Mesendoderm (in vitro differentiated cells): ENCODE data around the gene HSD17B8. TPM values are rescaled to one million over a fixed set of nuclear protein-coding genes. Genes with fewer than 3 reads are reported as not detected.

ENCODE experiments used
- DNase-seq: peaks from one replicate; pipeline ENCODE4 v3.0.0; 2013
- H2AK5ac ChIP-seq: 2 replicates; pipeline ENCODE4 v1.6.1; 2013; ENCODE audit warnings: low read length, inconsistent platforms
- H2BK120ac ChIP-seq: 2 replicates; pipeline ENCODE4 v1.6.1; 2013; ENCODE audit warnings: low read depth, mild to moderate bottlenecking, low read length, moderate library complexity, mixed read lengths
- H2BK15ac ChIP-seq: replicated peaks from 2 replicates; pipeline ENCODE4 v1.6.1; 2013; ENCODE audit warnings: low read depth, mild to moderate bottlenecking, moderate library complexity
- H2BK5ac ChIP-seq: 2 replicates; pipeline ENCODE4 v1.6.1; 2013; ENCODE audit warnings: low read length, inconsistent platforms
- H3K18ac ChIP-seq: 2 replicates; pipeline ENCODE4 v1.6.1; 2013; ENCODE audit warnings: mild to moderate bottlenecking, low read length, mixed read lengths
- H3K23ac ChIP-seq: one replicate; pipeline ENCODE4 v1.6.1; 2013; ENCODE audit warnings: low read length
- H3K27ac ChIP-seq: 2 replicates; pipeline ENCODE4 v1.5.1; 2013; ENCODE audit warnings: low read depth, mild to moderate bottlenecking, inconsistent platforms, low read length, moderate library complexity
- H3K27me3 ChIP-seq: 2 replicates; pipeline ENCODE4 v1.6.1; 2013; ENCODE audit warnings: low read length, control low read depth, mild to moderate bottlenecking, inconsistent platforms; ENCODE audit not compliant: insufficient read depth, poor library complexity
- H3K36me3 ChIP-seq: 2 replicates; pipeline ENCODE4 v1.6.1; 2013; ENCODE audit warnings: low read length, inconsistent platforms; ENCODE audit not compliant: control insufficient read depth, insufficient read depth
- H3K4ac ChIP-seq: one replicate; pipeline ENCODE4 v1.6.1; 2013; ENCODE audit warnings: low read depth, mild to moderate bottlenecking, low read length, moderate library complexity
- H3K4me1 ChIP-seq: 2 replicates; pipeline ENCODE4 v1.6.1; 2013; ENCODE audit warnings: low read depth, low read length, inconsistent platforms; ENCODE audit not compliant: control insufficient read depth
- H3K4me2 ChIP-seq: 2 replicates; pipeline ENCODE4 v1.6.1; 2013; ENCODE audit warnings: low read length
- H3K4me3 ChIP-seq: 2 replicates; pipeline ENCODE4 v1.5.1; 2013; ENCODE audit warnings: mild to moderate bottlenecking, low read length
- H3K56ac ChIP-seq: one replicate; pipeline ENCODE4 v1.6.1; 2013; ENCODE audit warnings: low read length
- H3K79me1 ChIP-seq: 2 replicates; pipeline ENCODE4 v1.6.1; 2013; ENCODE audit warnings: low read length, inconsistent platforms
- H3K79me2 ChIP-seq: 2 replicates; pipeline ENCODE4 v1.6.1; 2013; ENCODE audit warnings: mild to moderate bottlenecking, low read length; ENCODE audit not compliant: control insufficient read depth, insufficient read depth
- H3K9ac ChIP-seq: 2 replicates; pipeline ENCODE4 v1.6.1; 2013; ENCODE audit warnings: low read length, inconsistent platforms
- H4K5ac ChIP-seq: one replicate; pipeline ENCODE4 v1.6.1; 2013; ENCODE audit warnings: low read length
- H4K8ac ChIP-seq: one replicate; pipeline ENCODE4 v1.6.1; 2013; ENCODE audit warnings: low read depth, mild to moderate bottlenecking, control low read depth, low read length, moderate library complexity
- WGBS: extraction: QIAGEN DNeasy Blood & Tissue Kit; methylation state at CpG from one replicate; pipeline ENCODE4 v1.1.7; 2013; ENCODE audit warnings: low lambda C conversion rate, missing lambda C conversion rate; ENCODE audit not compliant: insufficient coverage; ENCODE audit errors: extremely low coverage; 5-methylcytosine and 5-hydroxymethylcytosine counted together
- polyA plus RNA-seq, 2 experiments: library from polyadenylated mRNA; stranded (reverse); fragments of 200-250 nt; gene quantifications; one replicate each; pipeline ENCODE4 v1.2.3, GENCODE V29; 2013

HSD17B8 gene
- 2.1 TPM for polyA plus RNA-seq (2013, experiment 1 of 2)
- polyA plus RNA-seq (2013, experiment 2 of 2): 2.1 TPM

DNA sequence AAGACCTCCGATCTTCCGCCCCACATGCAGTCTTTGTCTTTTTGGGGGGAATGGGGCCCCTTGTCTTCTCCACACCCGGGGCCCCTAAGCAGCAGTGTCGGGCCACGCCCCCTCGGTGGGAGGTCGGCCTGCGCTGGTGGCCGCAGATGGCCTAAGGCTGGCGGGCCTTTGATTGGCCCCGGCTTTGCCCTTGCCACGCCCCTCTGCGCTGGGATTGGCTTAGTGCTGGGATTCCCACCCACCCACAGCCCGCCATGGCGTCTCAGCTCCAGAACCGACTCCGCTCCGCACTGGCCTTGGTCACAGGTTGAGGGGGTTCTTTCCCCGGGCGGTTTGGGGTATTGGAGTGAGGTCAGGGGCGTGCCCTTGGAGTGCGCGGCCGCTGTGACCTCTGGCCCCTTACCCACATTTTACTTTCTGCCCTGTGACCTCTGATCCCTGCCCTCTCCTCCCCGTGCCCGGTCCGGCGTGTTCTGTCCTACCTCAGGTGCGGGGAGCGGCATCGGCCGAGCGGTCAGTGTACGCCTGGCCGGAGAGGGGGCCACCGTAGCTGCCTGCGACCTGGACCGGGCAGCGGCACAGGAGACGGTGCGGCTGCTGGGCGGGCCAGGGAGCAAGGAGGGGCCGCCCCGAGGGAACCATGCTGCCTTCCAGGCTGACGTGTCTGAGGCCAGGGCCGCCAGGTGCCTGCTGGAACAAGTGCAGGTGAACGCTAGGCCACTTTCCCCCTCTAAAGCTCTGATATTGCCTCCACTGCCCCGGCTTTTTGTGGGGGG is at the start of gene HSD17B8:
TSS of gene HSD17B8 (plus strand) at position 241 of the 776 bp plus-strand sequence. CDS start at position 255, 14 bp downstream.
- no peak within 1 kb of the TSS for H3K27ac ChIP-seq
- peaks cover 19% of the 10 kb centered on the region for H3K79me2 ChIP-seq
- peak within 1 kb of the TSS; percentile 85 for H3K4me3 ChIP-seq
- H2BK120ac ChIP-seq: no peak within 1 kb of the TSS
- H3K56ac ChIP-seq: peak within 1 kb of the TSS; percentile 92
- H3K36me3 ChIP-seq: peaks cover 12% of the 10 kb centered on the region
- no CpG with 5 or more reads among the region's 48 CpGs for WGBS
- peak within 1 kb of the TSS; percentile 86 for H3K9ac ChIP-seq
- H4K5ac ChIP-seq: no peak within 1 kb of the TSS
- peaks cover 15% of the 10 kb centered on the region for H3K4me1 ChIP-seq
- peak within 1 kb of the TSS; percentile 37 for H3K23ac ChIP-seq
- no peak within 1 kb of the TSS for H3K18ac ChIP-seq
- peaks cover 22% of the 10 kb centered on the region for H3K79me1 ChIP-seq
- no peak within 1 kb of the TSS for H4K8ac ChIP-seq
- peak; percentile 95 for DNase-seq
- H2AK5ac ChIP-seq: no peak within 1 kb of the TSS
- H3K27me3 ChIP-seq: no peaks in the 10 kb centered on the region
- no peak within 1 kb of the TSS for H3K4ac ChIP-seq
- peak within 1 kb of the TSS; percentile 37 for H2BK5ac ChIP-seq
- peak within 1 kb of the TSS; percentile 77 for H3K4me2 ChIP-seq
- no peak within 1 kb of the TSS for H2BK15ac ChIP-seq

DNA sequence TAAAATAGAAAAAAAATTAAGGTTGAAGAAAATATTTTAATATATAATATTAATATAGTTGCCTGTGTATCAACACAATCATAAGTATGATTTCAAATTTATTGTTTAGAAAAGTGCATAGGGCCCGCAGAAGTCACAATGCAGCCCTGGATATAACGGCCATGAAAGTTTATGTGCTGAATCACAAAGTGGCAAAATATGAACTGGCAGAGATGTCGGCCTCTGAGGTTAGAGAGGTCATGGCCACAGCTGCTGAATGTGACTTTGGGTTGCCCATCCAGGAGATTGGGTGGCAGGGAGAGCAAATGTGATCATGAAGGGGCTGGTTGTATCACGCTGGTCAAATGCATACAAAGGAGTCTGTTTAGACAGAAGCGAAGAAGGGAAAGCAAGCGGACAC is 47.9 kb upstream of the HSD17B8 start:
- Histone ChIP-seq H3K9ac (no peak overlapping the region), H3K36me3 (no peaks in the 10 kb centered on the region), H3K18ac (no peak overlapping the region)

DNA sequence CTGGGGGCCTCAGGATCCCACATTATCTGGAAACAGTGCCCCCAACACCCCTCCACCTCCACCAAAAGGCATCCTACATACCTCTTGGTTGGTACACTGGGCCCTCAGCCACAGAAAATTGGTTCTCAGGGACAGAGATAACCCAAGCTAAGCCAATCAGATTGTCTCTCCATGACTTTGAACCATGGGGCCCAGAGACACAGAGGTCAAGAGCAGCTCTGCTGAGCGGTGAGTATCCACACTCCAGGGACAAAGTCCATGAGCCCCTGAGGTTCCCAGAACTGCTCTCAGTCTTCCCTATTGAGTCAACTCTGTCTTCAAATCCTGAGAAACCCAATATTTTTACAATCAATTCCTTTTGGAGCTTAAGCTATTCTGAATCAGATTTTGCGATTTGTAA is 47.5 kb upstream of the HSD17B8 start:
- Histone ChIP-seq H3K79me2 (no peaks in the 10 kb centered on the region), H3K4ac (no peak overlapping the region), H3K27ac (no peak overlapping the region), H3K4me1 (no peaks in the 10 kb centered on the region), H4K5ac (no peak overlapping the region), H3K56ac (no peak overlapping the region), H4K8ac (no peak overlapping the region), H3K36me3 (no peaks in the 10 kb centered on the region), H2BK5ac (no peak overlapping the region), H3K27me3 (no peaks in the 10 kb centered on the region), H3K23ac (no peak overlapping the region), H3K79me1 (no peaks in the 10 kb centered on the region), H2AK5ac (no peak overlapping the region), H3K9ac (no peak overlapping the region), H3K18ac (no peak overlapping the region), H3K4me3 (no peak overlapping the region), H2BK120ac (no peak overlapping the region), H3K4me2 (no peak overlapping the region), H2BK15ac (no peak overlapping the region)
- no peak for DNase-seq
- no CpG with 5 or more reads among the region's 2 CpGs for WGBS

More for the DNA sequence above, 47.9 kb upstream of the HSD17B8 start:
- Histone ChIP-seq H3K4me1 (no peaks in the 10 kb centered on the region), H3K4me3 (no peak overlapping the region), H3K27me3 (no peaks in the 10 kb centered on the region), H3K4me2 (no peak overlapping the region), H3K4ac (no peak overlapping the region), H4K5ac (no peak overlapping the region), H3K79me2 (no peaks in the 10 kb centered on the region), H2BK15ac (no peak overlapping the region), H2BK120ac (no peak overlapping the region), H3K27ac (no peak overlapping the region), H2AK5ac (no peak overlapping the region), H3K56ac (no peak overlapping the region), H4K8ac (no peak overlapping the region), H3K23ac (no peak overlapping the region), H3K79me1 (no peaks in the 10 kb centered on the region), H2BK5ac (no peak overlapping the region)
- no peak for DNase-seq
- no CpG with 5 or more reads among the region's 6 CpGs for WGBS

DNA sequence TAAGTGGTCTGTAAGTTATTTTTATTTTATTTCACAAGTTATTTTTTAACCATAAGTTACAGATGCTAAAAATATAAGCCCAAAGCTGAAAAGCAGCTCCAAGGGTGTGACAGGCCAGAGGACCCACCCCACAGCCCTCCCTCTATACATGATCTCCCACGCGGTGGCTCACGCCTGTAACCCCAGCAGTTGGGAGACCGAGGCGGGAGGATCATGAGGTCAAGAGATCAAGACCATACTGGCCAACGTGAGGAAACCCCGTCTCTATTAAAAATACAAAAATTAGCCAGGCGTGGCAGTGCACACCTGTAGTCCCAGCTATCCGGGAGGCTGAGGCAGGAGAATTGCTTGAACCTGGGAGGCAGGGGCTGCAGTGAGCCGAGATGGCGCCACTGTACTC is 44.4 kb upstream of the HSD17B8 start:
- no CpG with 5 or more reads among the region's 11 CpGs for WGBS
- H3K4me1 ChIP-seq: no peaks in the 10 kb centered on the region
- no peak overlapping the region for H2AK5ac ChIP-seq

DNA sequence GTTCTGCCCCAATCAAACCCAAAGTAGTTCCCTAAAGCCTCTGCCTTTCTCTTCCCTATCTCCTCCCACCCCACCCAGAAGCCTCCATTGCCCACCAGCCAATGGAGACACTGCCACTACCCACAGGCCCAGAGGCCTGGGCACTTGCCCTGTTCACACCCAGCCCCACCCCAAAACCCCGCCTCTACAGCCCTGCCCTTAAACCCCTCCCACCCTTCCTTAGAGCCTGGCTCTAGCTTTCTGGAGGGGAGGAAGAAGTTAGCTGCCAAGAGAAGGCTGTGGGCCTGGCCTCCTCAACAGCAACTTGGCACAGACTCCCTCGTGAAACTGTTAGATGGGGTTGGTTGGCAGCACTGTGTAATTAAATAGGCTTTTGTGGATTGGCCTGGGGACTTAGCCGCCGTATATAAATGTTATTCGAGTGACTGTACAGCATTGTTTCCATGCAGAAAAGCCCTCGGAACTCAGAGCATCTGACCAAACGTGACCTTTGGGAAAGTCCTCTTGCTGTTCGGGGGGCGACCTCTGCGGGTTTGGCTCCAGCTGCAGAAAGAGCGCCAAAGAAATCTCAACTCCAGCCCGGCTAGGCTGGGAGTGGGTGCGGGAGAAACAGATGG is 43.6 kb upstream of the HSD17B8 start:
- no peak overlapping the region for H2BK5ac ChIP-seq
- no peaks in the 10 kb centered on the region for H3K79me1 ChIP-seq
- no peak overlapping the region for H2BK120ac ChIP-seq
- H3K4me3 ChIP-seq: no peak overlapping the region
- WGBS: no CpG with 5 or more reads among the region's 13 CpGs
- H3K9ac ChIP-seq: no peak overlapping the region
- peak; percentile 21 for DNase-seq
- no peak overlapping the region for H4K5ac ChIP-seq
- H2AK5ac ChIP-seq: no peak overlapping the region
- no peak overlapping the region for H3K4me2 ChIP-seq
- peak overlapping the region; percentile 22 for H3K56ac ChIP-seq
- no peak overlapping the region for H4K8ac ChIP-seq
- H3K27ac ChIP-seq: no peak overlapping the region
- no peaks in the 10 kb centered on the region for H3K79me2 ChIP-seq
- H3K4me1 ChIP-seq: no peaks in the 10 kb centered on the region
- no peak overlapping the region for H3K4ac ChIP-seq
- H2BK15ac ChIP-seq: no peak overlapping the region
- H3K23ac ChIP-seq: no peak overlapping the region
- no peaks in the 10 kb centered on the region for H3K36me3 ChIP-seq
- no peak overlapping the region for H3K18ac ChIP-seq
- H3K27me3 ChIP-seq: no peaks in the 10 kb centered on the region

More for the DNA sequence above, 44.4 kb upstream of the HSD17B8 start:
- Histone ChIP-seq H3K56ac (no peak overlapping the region), H2BK120ac (no peak overlapping the region), H3K27me3 (no peaks in the 10 kb centered on the region), H3K4me3 (no peak overlapping the region), H3K23ac (no peak overlapping the region), H3K4ac (no peak overlapping the region), H3K79me2 (no peaks in the 10 kb centered on the region), H3K36me3 (no peaks in the 10 kb centered on the region), H3K18ac (no peak overlapping the region), H4K8ac (no peak overlapping the region), H3K79me1 (no peaks in the 10 kb centered on the region), H2BK15ac (no peak overlapping the region), H2BK5ac (no peak overlapping the region), H3K4me2 (no peak overlapping the region), H3K9ac (no peak overlapping the region), H3K27ac (no peak overlapping the region), H4K5ac (no peak overlapping the region)
- DNase-seq: no peak
